Stomach smooth muscle (tissue), 2 donors: ENCODE data around the gene DCDC2B.

Source experiments
- H3K27ac ChIP-seq: one replicate; pipeline ENCODE4 v1.7.0; 2013; ENCODE audit warnings: mild to moderate bottlenecking, low read length, inconsistent platforms
- H3K27me3 ChIP-seq, 2 donors: one replicate each; pipeline ENCODE4 v1.7.0; 2013; ENCODE audit warnings: low read length in 2 of 2; ENCODE audit not compliant: insufficient read depth in 2 of 2, control insufficient read depth in 1 of 2
- H3K36me3 ChIP-seq, 2 donors: one replicate each; pipeline ENCODE4 v1.7.0; 2013; ENCODE audit warnings: low read length in 2 of 2; ENCODE audit not compliant: control insufficient read depth in 2 of 2, insufficient read depth in 2 of 2
- H3K4me1 ChIP-seq: one replicate; pipeline ENCODE4 v1.7.0; 2013; ENCODE audit warnings: low read length; ENCODE audit not compliant: control insufficient read depth, insufficient read depth
- H3K4me3 ChIP-seq, 2 donors: one replicate each; pipeline ENCODE4 v1.7.0; 2013; ENCODE audit warnings: low read length in 2 of 2
- H3K9ac ChIP-seq, 2 donors: one replicate each; pipeline ENCODE4 v1.7.0; 2013; ENCODE audit warnings: low read length in 2 of 2, mild to moderate bottlenecking in 1 of 2
- H3K9me3 ChIP-seq, 2 donors: one replicate each; pipeline ENCODE4 v1.7.0; 2013; ENCODE audit warnings: low read length in 2 of 2; ENCODE audit not compliant: control insufficient read depth in 2 of 2
- donor health status: healthy.
- donor health status: Pancreatic carcinoma.

Gene DCDC2B

GRCh38 chr1:32181065-32181464, 27.8 kb upstream of the DCDC2B start:
- peaks cover 14 to 18% of the 10 kb centered on the region in 2 donors for H3K36me3 ChIP-seq
- peak overlapping the region; percentile 62 to 81 for H3K4me3 ChIP-seq
- H3K4me1 ChIP-seq = peaks cover 30% of the 10 kb centered on the region
- H3K27ac ChIP-seq = peak overlapping the region; percentile 31
- H3K9me3 ChIP-seq = no peaks in the 10 kb centered on the region
- peak overlapping the region; percentile 29 to 68 for H3K9ac ChIP-seq
- H3K27me3 ChIP-seq = no peaks in the 10 kb centered on the region

DNA sequence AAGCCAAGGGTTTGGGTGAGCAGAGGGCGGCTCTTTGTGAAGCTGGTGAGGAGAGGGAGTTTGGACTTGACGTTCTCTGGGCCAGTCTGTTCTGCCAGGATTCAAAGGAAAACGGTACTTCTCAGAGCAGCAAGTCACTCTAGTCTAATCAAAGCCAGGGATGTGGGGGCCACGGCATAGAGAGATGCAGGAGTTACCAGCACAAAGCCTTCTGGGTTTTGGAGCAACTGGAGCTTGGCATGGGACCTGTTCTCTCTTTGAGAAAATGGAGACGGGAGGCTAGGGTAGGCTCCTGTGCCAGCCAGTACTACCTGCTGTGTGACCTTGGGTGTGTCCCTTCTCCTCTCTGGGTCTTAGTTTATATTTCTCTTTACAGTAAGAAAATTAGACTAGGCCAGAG, 27.3 kb upstream of the DCDC2B start:
- H3K9ac ChIP-seq = peak overlapping the region; percentile 21 to 68
- H3K27me3 ChIP-seq = no peaks in the 10 kb centered on the region
- H3K27ac ChIP-seq = no peak overlapping the region
- H3K9me3 ChIP-seq = no peaks in the 10 kb centered on the region
- peak overlapping the region; percentile 62 to 81 for H3K4me3 ChIP-seq
- peaks cover 17 to 20% of the 10 kb centered on the region in 2 donors for H3K36me3 ChIP-seq
- H3K4me1 ChIP-seq = peaks cover 32% of the 10 kb centered on the region

- H3K27ac ChIP-seq = no peak overlapping the region
Observed at GRCh38 chr1:32182060-32182459, 26.8 kb upstream of the DCDC2B start.

GRCh38 chr1:32184650-32185049, 24.2 kb upstream of the DCDC2B start:
- Histone ChIP-seq H3K27me3 (no peaks in the 10 kb centered on the region), H3K27ac (no peak overlapping the region), H3K4me1 (peaks cover 26% of the 10 kb centered on the region), H3K9me3 (no peaks in the 10 kb centered on the region), H3K4me3 (peak overlapping the region in 1 of 2 donors; percentile 15), H3K36me3 (peaks cover 38 to 43% of the 10 kb centered on the region in 2 donors), H3K9ac (no peak overlapping the region)

More at GRCh38 chr1:32182060-32182459, 26.8 kb upstream of the DCDC2B start:
- Histone ChIP-seq H3K9me3 (no peaks in the 10 kb centered on the region), H3K4me1 (peaks cover 32% of the 10 kb centered on the region), H3K27me3 (no peaks in the 10 kb centered on the region), H3K9ac (no peak overlapping the region), H3K4me3 (peak overlapping the region in 1 of 2 donors; percentile 81), H3K36me3 (peaks cover 17 to 21% of the 10 kb centered on the region in 2 donors)

DNA sequence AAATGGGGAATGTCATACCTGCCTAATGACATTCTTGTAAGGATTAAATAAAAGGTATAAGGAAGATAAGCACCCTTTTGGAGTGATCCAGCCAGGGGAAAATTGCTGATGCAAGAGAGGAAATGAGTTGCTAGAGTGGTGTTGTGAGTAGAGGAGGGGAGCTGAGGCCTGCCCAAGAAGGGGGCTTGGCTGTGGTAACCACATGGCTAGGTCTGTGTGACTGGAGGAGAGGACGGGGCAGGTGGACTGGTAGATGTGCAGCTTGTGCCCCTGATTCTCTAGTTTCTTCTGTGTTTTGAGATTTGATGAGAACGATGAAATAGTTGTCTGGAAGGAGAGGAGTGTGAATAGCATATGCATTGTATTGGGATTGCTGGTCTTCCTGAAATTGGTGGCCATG, 22.8 kb upstream of the DCDC2B start:
- no peak overlapping the region for H3K4me3 ChIP-seq
- H3K9ac ChIP-seq = no peak overlapping the region
- peaks cover 17% of the 10 kb centered on the region for H3K4me1 ChIP-seq
- H3K27me3 ChIP-seq = no peaks in the 10 kb centered on the region
- no peaks in the 10 kb centered on the region for H3K9me3 ChIP-seq
- peaks cover 49 to 55% of the 10 kb centered on the region in 2 donors for H3K36me3 ChIP-seq
- no peak overlapping the region for H3K27ac ChIP-seq

GRCh38 chr1:32186491-32186890, 22.4 kb upstream of the DCDC2B start:
- no peak overlapping the region for H3K9ac ChIP-seq

DNA sequence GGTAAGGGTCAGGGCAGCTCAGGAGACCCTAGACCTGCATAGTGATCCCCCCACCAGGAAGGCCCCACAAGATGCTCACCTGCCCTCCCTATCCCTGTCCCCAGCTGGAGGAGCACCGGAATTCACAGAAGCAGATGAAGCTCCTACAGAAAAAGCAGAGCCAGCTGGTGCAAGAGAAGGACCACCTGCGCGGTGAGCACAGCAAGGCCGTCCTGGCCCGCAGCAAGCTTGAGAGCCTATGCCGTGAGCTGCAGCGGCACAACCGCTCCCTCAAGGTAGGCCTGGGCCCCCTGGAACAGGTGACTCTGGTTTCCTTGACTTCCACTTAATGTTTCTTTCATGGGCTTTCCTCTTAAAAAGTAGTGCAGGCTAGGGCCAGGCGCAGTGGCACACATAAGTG, 21.0 kb upstream of the DCDC2B start:
- H3K27me3 ChIP-seq = no peaks in the 10 kb centered on the region
- H3K27ac ChIP-seq = no peak overlapping the region
- H3K4me1 ChIP-seq = peaks cover 8% of the 10 kb centered on the region
- peaks cover 62 to 67% of the 10 kb centered on the region in 2 donors for H3K36me3 ChIP-seq
- no peaks in the 10 kb centered on the region for H3K9me3 ChIP-seq
- H3K9ac ChIP-seq = no peak overlapping the region
- no peak overlapping the region for H3K4me3 ChIP-seq

More at GRCh38 chr1:32186491-32186890, 22.4 kb upstream of the DCDC2B start:
- Histone ChIP-seq H3K4me3 (no peak overlapping the region), H3K36me3 (peaks cover 51 to 56% of the 10 kb centered on the region in 2 donors), H3K27me3 (no peaks in the 10 kb centered on the region), H3K9me3 (no peaks in the 10 kb centered on the region), H3K27ac (no peak overlapping the region), H3K4me1 (peaks cover 13% of the 10 kb centered on the region)

GRCh38 chr1:32192220-32192948, 16.5 kb upstream of the DCDC2B start:
- Histone ChIP-seq H3K9me3 (no peaks in the 10 kb centered on the region), H3K9ac (no peak overlapping the region), H3K4me1 (peaks cover 5% of the 10 kb centered on the region), H3K4me3 (no peak overlapping the region), H3K27me3 (no peaks in the 10 kb centered on the region), H3K36me3 (peaks cover 88 to 91% of the 10 kb centered on the region in 2 donors), H3K27ac (no peak overlapping the region)

GRCh38 chr1:32194984-32195383, 13.9 kb upstream of the DCDC2B start:
- Histone ChIP-seq H3K27ac (no peak overlapping the region), H3K4me1 (peaks cover 15% of the 10 kb centered on the region), H3K27me3 (no peaks in the 10 kb centered on the region), H3K36me3 (peaks cover 65 to 76% of the 10 kb centered on the region in 2 donors), H3K9ac (no peak overlapping the region), H3K9me3 (no peaks in the 10 kb centered on the region), H3K4me3 (no peak overlapping the region)

- H3K36me3 ChIP-seq = peaks cover 59 to 71% of the 10 kb centered on the region in 2 donors
- no peak overlapping the region for H3K9ac ChIP-seq
- H3K27me3 ChIP-seq = no peaks in the 10 kb centered on the region
- H3K27ac ChIP-seq = no peak overlapping the region
- H3K4me3 ChIP-seq = no peak overlapping the region
- H3K9me3 ChIP-seq = no peaks in the 10 kb centered on the region
- peaks cover 18% of the 10 kb centered on the region for H3K4me1 ChIP-seq
Observed at GRCh38 chr1:32195531-32195930, 13.4 kb upstream of the DCDC2B start.
